Astrocyte (in vitro differentiated cells and primary cell): ENCODE results near the gene MSRB3.

Experiments
- CTCF ChIP-seq: IDR thresholded peaks from 2 replicates; pipeline ENCODE4 v1.5.1; 2011; ENCODE audit warnings: low read depth, mild to moderate bottlenecking, inconsistent platforms, low read length, moderate library complexity; ENCODE audit not compliant: insufficient read depth
- EZH2 ChIP-seq: IDR thresholded peaks from 2 replicates; pipeline ENCODE4 v1.6.1; 2012; ENCODE audit warnings: mild to moderate bottlenecking, low read length, inconsistent platforms; ENCODE audit not compliant: insufficient read depth

DNA sequence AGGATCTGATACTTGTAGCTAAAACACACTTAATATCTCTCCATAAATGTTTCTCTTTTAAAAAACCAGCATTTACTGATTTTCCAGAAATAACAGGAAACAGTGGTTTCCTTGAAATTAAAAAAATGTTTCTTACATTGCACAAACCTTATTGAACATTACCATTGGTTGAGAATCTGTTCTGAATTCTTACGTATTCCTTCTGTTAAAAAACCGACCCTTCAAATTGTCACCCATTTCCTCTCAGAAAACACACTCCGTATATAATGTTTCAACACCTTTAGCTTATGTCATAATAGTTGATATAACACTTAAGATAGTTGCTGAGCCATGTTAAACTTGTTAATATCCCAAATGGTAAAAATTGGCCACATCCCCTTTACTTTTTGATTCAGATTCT, 51.2 kb downstream of the MSRB3 start:
- TF ChIP-seq CTCF (no peak), EZH2 (no peak)
